ENCODE measurements around the gene OR4D11. TPM values are rescaled to one million over a fixed set of nuclear protein-coding genes. Genes with fewer than 3 reads are reported as not detected.
"Not testable (repeated sequence)": the region's sequence is repeated elsewhere in the genome, so short reads cannot be mapped to it uniquely, and the experiment has no call there.

The OR4D11 gene
- total RNA-seq, 1 experiment from 2014 or later: not detected

DNA sequence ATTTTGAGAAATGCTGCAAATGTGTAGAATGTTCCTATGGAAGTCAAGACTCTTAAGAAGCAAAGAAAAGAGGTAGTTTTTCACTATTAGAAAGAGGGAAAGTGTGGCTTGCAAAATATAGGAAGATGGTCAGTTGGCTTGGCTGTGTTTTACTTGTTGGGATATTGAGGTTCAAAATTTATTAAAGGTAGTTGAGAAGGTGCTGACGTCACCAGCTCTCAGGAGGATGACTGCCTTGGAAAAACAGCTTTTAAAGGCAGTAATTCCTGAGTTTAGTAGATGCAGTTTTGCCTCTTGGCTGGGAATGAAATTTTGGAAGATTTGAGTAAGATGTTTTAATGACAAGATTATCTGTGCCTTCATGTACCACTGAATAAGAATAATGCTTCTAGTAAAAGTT, 8.3 kb downstream of the OR4D11 start:
- intact Hi-C loops (cut with micrococcal nuclease; ENCODE audit: unreplicated experiment) (no loop called here), in situ Hi-C loops (cut with HindIII; ENCODE audit: low pct_unique_long_range_greater_than_20kb, low sequenced_read_pairs) (no loop called here)
- ChIA-PET CTCF (no interaction called here), POLR2A (no interaction called here)
- TF ChIP-seq, protein P1, sequence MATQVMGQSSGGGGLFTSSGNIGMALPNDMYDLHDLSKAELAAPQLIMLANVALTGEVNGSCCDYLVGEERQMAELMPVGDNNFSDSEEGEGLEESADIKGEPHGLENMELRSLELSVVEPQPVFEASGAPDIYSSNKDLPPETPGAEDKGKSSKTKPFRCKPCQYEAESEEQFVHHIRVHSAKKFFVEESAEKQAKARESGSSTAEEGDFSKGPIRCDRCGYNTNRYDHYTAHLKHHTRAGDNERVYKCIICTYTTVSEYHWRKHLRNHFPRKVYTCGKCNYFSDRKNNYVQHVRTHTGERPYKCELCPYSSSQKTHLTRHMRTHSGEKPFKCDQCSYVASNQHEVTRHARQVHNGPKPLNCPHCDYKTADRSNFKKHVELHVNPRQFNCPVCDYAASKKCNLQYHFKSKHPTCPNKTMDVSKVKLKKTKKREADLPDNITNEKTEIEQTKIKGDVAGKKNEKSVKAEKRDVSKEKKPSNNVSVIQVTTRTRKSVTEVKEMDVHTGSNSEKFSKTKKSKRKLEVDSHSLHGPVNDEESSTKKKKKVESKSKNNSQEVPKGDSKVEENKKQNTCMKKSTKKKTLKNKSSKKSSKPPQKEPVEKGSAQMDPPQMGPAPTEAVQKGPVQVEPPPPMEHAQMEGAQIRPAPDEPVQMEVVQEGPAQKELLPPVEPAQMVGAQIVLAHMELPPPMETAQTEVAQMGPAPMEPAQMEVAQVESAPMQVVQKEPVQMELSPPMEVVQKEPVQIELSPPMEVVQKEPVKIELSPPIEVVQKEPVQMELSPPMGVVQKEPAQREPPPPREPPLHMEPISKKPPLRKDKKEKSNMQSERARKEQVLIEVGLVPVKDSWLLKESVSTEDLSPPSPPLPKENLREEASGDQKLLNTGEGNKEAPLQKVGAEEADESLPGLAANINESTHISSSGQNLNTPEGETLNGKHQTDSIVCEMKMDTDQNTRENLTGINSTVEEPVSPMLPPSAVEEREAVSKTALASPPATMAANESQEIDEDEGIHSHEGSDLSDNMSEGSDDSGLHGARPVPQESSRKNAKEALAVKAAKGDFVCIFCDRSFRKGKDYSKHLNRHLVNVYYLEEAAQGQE (IDR thresholded peaks at IDR 0.05; ENCODE audit: insufficient read depth in 1 of 2, low read depth in 2 of 2, low read length in 1 of 2): no peak
- TF ChIP-seq SIN3A (IDR thresholded peaks at IDR 0.05; ENCODE audit: borderline replicate concordance, insufficient read depth, low read depth, low read length) (no peak), POLR2AphosphoS5 (IDR thresholded peaks at IDR 0.05; ENCODE audit: low read depth, low read length) (no peak), TCF7L2 (IDR thresholded peaks at IDR 0.05; ENCODE audit: low read depth, low read length) (no peak)
- TF ChIP-seq, protein P2, sequence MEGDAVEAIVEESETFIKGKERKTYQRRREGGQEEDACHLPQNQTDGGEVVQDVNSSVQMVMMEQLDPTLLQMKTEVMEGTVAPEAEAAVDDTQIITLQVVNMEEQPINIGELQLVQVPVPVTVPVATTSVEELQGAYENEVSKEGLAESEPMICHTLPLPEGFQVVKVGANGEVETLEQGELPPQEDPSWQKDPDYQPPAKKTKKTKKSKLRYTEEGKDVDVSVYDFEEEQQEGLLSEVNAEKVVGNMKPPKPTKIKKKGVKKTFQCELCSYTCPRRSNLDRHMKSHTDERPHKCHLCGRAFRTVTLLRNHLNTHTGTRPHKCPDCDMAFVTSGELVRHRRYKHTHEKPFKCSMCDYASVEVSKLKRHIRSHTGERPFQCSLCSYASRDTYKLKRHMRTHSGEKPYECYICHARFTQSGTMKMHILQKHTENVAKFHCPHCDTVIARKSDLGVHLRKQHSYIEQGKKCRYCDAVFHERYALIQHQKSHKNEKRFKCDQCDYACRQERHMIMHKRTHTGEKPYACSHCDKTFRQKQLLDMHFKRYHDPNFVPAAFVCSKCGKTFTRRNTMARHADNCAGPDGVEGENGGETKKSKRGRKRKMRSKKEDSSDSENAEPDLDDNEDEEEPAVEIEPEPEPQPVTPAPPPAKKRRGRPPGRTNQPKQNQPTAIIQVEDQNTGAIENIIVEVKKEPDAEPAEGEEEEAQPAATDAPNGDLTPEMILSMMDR (IDR thresholded peaks at IDR 0.05): no peak
- Histone ChIP-seq H3K27me3 (ENCODE audit: control insufficient read depth, insufficient read depth, low read length) (peaks cover 4% of the 10 kb centered on the region; the same call in 1 of the 2 replicates), H3K9me3 (ENCODE audit: control insufficient read depth, insufficient read depth, low read depth, low read length) (no peaks in the 10 kb centered on the region), H3K27ac (ENCODE audit: low read length) (no peak overlapping the region), H3K36me3 (ENCODE audit: control insufficient read depth, insufficient read depth, low read length) (no peaks in the 10 kb centered on the region), H3K4me3 (ENCODE audit: low read depth in 2 of 2, low read length in 2 of 2) (no peak overlapping the region), H3K4me1 (ENCODE audit: control insufficient read depth, insufficient read depth, low read length) (no peaks in the 10 kb centered on the region)
- ATAC-seq (no peak), DNase-seq (ENCODE audit: low read depth, low spot score) (no peak)
- BruUV-seq (replicated peaks): no TSS peak

DNA sequence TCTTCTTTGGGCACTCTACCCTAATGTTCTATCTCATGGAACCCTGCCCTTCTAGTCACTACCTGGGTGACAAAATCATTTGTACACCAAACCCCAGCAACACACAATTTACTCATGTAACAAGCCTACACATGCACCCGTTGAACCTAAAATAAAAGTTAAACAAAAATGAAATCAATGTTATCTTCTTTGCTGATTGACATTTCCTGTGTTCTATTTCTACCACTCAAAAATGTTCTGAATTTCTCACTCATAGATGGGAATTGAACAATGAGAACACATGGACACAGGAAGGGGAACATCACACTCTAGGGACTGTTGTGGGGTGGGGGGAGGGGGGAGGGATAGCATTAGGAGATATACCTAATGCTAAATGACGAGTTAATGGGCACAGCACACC, 16.8 kb downstream of the OR4D11 start:
- H3K36me3 ChIP-seq (ENCODE audit: control insufficient read depth, insufficient read depth, low read length); H3K27me3 ChIP-seq (ENCODE audit: control insufficient read depth, insufficient read depth, low read length); H3K27ac ChIP-seq (ENCODE audit: low read length); intact Hi-C loops (cut with micrococcal nuclease; ENCODE audit: unreplicated experiment); in situ Hi-C loops (cut with HindIII; ENCODE audit: low pct_unique_long_range_greater_than_20kb, low sequenced_read_pairs); POLR2A ChIA-PET; H3K4me3 ChIP-seq (ENCODE audit: low read depth in 2 of 2, low read length in 2 of 2); H3K4me1 ChIP-seq (ENCODE audit: control insufficient read depth, insufficient read depth, low read length); ATAC-seq; H3K9me3 ChIP-seq (ENCODE audit: control insufficient read depth, insufficient read depth, low read depth, low read length); BruUV-seq (replicated peaks); DNase-seq (ENCODE audit: low read depth, low spot score); CTCF ChIA-PET: not testable (repeated sequence)

DNA sequence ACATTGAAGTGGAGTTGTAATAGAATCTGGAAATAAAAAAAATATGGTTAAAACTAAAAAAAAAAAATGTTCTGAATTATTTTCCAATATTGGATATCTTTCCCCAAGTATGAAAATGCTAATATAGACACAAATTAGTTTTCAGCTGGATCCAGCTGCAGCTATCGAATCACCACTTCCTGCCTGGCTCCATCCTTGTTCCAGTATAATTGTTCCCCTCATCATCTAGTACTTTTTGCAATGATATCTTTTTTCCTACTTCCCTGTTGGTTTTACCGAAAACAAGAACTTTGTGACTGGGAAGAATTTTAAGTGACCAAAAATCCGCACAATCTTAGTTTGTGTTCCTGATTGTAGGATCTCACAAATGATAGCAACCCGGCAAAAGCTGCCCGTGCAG, 17.4 kb downstream of the OR4D11 start:
- TF ChIP-seq, protein P1 (IDR thresholded peaks at IDR 0.05; ENCODE audit: insufficient read depth in 1 of 2, low read depth in 2 of 2, low read length in 1 of 2): no peak
- no peak for TF ChIP-seq SIN3A (IDR thresholded peaks at IDR 0.05; ENCODE audit: borderline replicate concordance, insufficient read depth, low read depth, low read length)
- TF ChIP-seq, protein P2 (IDR thresholded peaks at IDR 0.05): no peak
- TF ChIP-seq TCF7L2 (IDR thresholded peaks at IDR 0.05; ENCODE audit: low read depth, low read length): no peak
- TF ChIP-seq POLR2AphosphoS5 (IDR thresholded peaks at IDR 0.05; ENCODE audit: low read depth, low read length): no peak
- POLR2A ChIA-PET: no interaction called here

More for the DNA sequence above, 17.4 kb downstream of the OR4D11 start:
- Histone ChIP-seq H3K27ac (ENCODE audit: low read length) (no peak overlapping the region), H3K4me1 (ENCODE audit: control insufficient read depth, insufficient read depth, low read length) (no peaks in the 10 kb centered on the region), H3K36me3 (ENCODE audit: control insufficient read depth, insufficient read depth, low read length) (no peaks in the 10 kb centered on the region), H3K4me3 (ENCODE audit: low read depth in 2 of 2, low read length in 2 of 2) (no peak overlapping the region), H3K9me3 (ENCODE audit: control insufficient read depth, insufficient read depth, low read depth, low read length) (no peaks in the 10 kb centered on the region), H3K27me3 (ENCODE audit: control insufficient read depth, insufficient read depth, low read length) (peaks cover 4% of the 10 kb centered on the region; the same call in 1 of the 2 replicates)
- DNase-seq (ENCODE audit: low read depth, low spot score) (no peak), ATAC-seq (no peak)
- no TSS peak for BruUV-seq (replicated peaks)
- CTCF ChIA-PET: no interaction called here
- intact Hi-C loops (cut with micrococcal nuclease; ENCODE audit: unreplicated experiment): no loop called here
- in situ Hi-C loops (cut with HindIII; ENCODE audit: low pct_unique_long_range_greater_than_20kb, low sequenced_read_pairs): no loop called here
